A673 (cell line): Measurements from ENCODE around the gene XRCC3.

Experiments
- EZH2 ChIP-seq: fragments of 200-600 bp; sonication (generic); IDR thresholded peaks from 2 replicates; pipeline ENCODE4 v1.6.1; 2017; ENCODE audit warnings: borderline replicate concordance, low read depth, mild to moderate bottlenecking, mixed read lengths, antibody characterized with exemption, low read length; ENCODE audit not compliant: poor library complexity, severe bottlenecking
- TF ChIP-seq, protein P1 (sequence below): fragments of 300-800, 200-600 bp; sonication (generic); conservative IDR thresholded peaks from 2 replicates; pipeline ENCODE4 v1.5.1; 2017; ENCODE audit warnings: low read depth, mild to moderate bottlenecking, antibody characterized with exemption, low read length, moderate library complexity, mixed read lengths

DNA sequence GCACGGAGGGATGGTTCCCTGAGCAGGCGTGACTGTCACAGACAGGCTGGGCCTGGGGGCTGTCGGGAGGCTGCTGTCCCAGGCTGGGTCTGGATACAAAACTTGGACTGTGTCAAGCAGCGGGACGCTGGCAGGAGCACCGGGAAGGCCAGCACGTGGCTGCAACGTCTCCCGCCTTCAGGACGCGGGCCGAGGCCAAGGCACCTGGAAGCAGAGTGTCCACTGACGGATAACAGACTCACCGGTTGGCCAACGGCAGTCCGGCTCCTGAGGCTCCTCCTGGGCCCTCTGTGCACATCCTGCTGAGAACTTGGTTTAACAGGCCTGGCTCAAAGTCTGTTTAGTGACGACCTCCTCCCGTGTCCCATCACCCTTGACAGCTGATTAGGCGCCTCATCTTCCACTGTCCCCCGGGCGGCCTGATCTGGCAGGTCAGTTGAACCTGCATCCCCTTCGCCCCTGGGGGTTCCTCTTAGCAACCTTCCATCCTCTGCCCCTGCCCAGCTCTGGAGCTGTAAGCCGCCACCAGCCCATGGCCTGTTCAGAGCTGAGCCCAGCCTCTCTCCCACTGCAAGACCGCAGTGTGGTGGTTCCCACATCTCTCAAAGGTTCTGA, 2.5 kb downstream of the XRCC3 start:
- TF ChIP-seq, protein P1, sequence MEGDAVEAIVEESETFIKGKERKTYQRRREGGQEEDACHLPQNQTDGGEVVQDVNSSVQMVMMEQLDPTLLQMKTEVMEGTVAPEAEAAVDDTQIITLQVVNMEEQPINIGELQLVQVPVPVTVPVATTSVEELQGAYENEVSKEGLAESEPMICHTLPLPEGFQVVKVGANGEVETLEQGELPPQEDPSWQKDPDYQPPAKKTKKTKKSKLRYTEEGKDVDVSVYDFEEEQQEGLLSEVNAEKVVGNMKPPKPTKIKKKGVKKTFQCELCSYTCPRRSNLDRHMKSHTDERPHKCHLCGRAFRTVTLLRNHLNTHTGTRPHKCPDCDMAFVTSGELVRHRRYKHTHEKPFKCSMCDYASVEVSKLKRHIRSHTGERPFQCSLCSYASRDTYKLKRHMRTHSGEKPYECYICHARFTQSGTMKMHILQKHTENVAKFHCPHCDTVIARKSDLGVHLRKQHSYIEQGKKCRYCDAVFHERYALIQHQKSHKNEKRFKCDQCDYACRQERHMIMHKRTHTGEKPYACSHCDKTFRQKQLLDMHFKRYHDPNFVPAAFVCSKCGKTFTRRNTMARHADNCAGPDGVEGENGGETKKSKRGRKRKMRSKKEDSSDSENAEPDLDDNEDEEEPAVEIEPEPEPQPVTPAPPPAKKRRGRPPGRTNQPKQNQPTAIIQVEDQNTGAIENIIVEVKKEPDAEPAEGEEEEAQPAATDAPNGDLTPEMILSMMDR, result no peak
- TF ChIP-seq EZH2, result no peak
